SK-N-SH treated with all-trans-retinoic acid at 6 μM for 48 hours (cell line): ENCODE results near the gene TBCEL.

Experiments used
- ESRRG ChIP-seq: fragments of 250-450 bp; sonication (Bioruptor Pico); IDR thresholded peaks from 2 replicates; pipeline ENCODE4 v1.6.1; 2021; ENCODE audit warnings: mild to moderate bottlenecking
- ISL1 ChIP-seq: fragments of 250-450 bp; sonication (Bioruptor Pico); IDR thresholded peaks from 2 replicates; pipeline ENCODE4 v2.1.2; 2022; ENCODE audit warnings: mild to moderate bottlenecking, moderate library complexity
- PATZ1 ChIP-seq: fragments of 250-450 bp; sonication (Bioruptor Pico); IDR thresholded peaks from 2 replicates; pipeline ENCODE4 v1.8.0; 2020; ENCODE audit warnings: mild to moderate bottlenecking, moderate library complexity, borderline replicate concordance
- RARB ChIP-seq: fragments of 250-450 bp; sonication (Bioruptor Pico); IDR thresholded peaks from 2 replicates; pipeline ENCODE4 v1.8.0; 2021; ENCODE audit warnings: mild to moderate bottlenecking, moderate library complexity
- SNAI2 ChIP-seq: fragments of 250-450 bp; sonication (Bioruptor Pico); IDR thresholded peaks from 2 replicates; pipeline ENCODE4 v1.5.0; 2020; ENCODE audit warnings: mild to moderate bottlenecking, moderate library complexity
- TCF4 ChIP-seq: fragments of 250-450 bp; sonication (Bioruptor Pico); IDR thresholded peaks from 2 replicates; pipeline ENCODE4 v1.8.0; 2021; ENCODE audit warnings: mild to moderate bottlenecking, moderate library complexity, borderline replicate concordance
- ZFP30 ChIP-seq: fragments of 450-650 bp; formaldehyde crosslinking; IDR thresholded peaks from 2 replicates; pipeline ENCODE4 v1.5.0; 2022; ENCODE audit warnings: mild to moderate bottlenecking, moderate library complexity
- ZNF8 ChIP-seq: fragments of 450-650 bp; formaldehyde crosslinking; IDR thresholded peaks from 2 replicates; pipeline ENCODE4 v1.5.0; 2020; ENCODE audit warnings: mild to moderate bottlenecking, moderate library complexity

DNA sequence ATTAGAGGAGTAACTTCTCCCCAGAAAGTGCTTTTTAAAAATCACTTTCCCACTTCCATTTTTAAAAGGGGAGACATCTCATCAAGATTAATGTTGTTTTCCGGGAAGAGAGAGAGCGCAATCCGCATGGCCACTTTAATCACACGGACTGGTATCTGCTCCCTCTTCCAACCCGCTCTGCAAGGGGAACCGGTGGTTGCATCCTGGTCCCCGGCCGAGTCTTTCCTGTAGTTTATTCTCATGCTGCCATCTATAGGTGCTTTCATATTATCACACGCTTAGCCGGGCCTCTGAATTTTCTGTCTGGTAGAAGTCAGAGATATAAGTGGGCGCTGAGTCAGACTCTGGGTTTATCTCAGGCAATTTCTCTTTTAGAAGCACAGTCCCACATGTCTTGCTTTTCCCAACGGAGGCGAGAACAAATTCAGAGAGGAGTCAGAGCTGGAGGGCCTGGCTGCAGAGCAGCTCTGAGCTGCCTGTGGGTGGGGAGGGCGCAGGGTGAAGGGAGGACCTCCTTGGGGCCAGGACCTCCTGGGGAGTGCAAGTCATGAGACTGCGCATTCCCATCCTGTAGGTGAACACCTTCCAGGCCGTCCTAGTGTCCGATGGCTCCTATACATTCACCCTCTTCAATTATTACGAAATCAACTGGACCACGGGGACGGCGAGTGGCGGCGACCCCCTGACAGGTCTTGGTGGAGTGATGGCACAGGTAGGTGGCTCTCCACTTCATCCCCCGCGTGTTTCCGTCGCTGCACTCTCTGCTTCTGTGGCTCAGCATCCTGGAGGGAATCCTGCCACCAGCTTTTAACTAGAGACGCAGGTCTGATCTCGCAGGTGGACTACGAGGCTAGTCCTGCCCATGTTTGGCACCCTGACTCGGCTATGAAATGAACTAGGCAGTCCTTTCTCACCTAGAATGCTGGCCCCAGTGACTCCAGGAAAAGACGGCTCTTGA lies 88.9 kb downstream of the TBCEL start:
- TF ChIP-seq RARB, result no peak
- no peak for TF ChIP-seq TCF4 (CRISPR knock-in tag)
- TF ChIP-seq ZFP30 (CRISPR knock-in tag), result no peak
- no peak for TF ChIP-seq ISL1 (CRISPR knock-in tag)
- no peak for TF ChIP-seq ZNF8
- TF ChIP-seq SNAI2, result no peak
- TF ChIP-seq ESRRG (CRISPR knock-in tag), result no peak
- no peak for TF ChIP-seq PATZ1 (CRISPR knock-in tag)
